SU-DHL-6 (cell line): Measurements from ENCODE around the gene C1QL1.

ENCODE experiments used
- EZH2phosphoT487 ChIP-seq: fragments of 200-600 bp; sonication (generic), shearing (Covaris generic); conservative IDR thresholded peaks from 2 replicates; pipeline ENCODE4 v1.6.1; 2018; ENCODE audit warnings: mild to moderate bottlenecking, antibody characterized with exemption, low read length, moderate library complexity, mixed read lengths
- TF ChIP-seq, protein P1 (sequence below): fragments of 200-600 bp; sonication (generic); IDR thresholded peaks from one replicate; pipeline ENCODE4 v1.5.1; 2017; ENCODE audit warnings: antibody characterized with exemption, mild to moderate bottlenecking, low read length, moderate library complexity; ENCODE audit not compliant: insufficient read depth, poor library complexity, severe bottlenecking

DNA sequence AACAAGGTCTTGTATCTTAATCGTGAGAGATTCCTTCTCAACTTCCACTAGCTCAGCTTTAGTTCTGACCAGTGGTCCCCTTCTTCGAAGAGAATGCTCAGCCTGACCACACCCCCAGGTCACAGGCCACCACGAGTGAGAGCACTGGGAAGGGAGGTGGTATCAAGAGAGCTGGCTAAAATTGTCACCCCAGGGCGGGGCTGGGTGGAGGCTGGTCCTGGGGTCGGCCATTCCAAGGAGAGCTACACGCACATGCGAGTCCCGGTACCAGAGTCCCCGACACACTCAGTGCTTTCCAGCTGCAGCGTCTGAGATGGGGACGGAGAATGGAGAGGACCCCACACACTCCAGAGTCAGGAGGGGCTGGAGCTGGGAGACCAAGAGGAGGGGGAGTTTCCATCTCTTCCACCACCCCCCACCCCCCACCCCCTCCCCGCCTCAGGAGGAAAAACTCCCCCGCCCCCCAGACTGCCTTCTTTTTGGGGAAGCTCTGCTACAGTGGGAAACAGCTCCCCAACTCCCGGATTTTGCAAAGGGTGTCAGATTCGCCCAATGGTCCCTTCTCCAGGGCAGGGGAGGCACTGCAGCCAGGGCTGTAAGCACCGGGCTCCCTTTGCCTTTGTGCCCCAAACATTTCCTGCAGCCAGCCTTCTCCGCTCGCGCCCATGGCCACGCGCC, 1.6 kb downstream of the C1QL1 start:
- TF ChIP-seq, protein P1, sequence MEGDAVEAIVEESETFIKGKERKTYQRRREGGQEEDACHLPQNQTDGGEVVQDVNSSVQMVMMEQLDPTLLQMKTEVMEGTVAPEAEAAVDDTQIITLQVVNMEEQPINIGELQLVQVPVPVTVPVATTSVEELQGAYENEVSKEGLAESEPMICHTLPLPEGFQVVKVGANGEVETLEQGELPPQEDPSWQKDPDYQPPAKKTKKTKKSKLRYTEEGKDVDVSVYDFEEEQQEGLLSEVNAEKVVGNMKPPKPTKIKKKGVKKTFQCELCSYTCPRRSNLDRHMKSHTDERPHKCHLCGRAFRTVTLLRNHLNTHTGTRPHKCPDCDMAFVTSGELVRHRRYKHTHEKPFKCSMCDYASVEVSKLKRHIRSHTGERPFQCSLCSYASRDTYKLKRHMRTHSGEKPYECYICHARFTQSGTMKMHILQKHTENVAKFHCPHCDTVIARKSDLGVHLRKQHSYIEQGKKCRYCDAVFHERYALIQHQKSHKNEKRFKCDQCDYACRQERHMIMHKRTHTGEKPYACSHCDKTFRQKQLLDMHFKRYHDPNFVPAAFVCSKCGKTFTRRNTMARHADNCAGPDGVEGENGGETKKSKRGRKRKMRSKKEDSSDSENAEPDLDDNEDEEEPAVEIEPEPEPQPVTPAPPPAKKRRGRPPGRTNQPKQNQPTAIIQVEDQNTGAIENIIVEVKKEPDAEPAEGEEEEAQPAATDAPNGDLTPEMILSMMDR: no peak
- TF ChIP-seq EZH2phosphoT487: no peak
